Pancreas (tissue), 10 donors: ENCODE measurements around the gene MAN1A1. TPM values are rescaled to one million over a fixed set of nuclear protein-coding genes. Genes with fewer than 3 reads are reported as not detected.
A peak's percentile ranks its signal among the peaks of the same experiment; 100 is the strongest.

Source experiments
- ATAC-seq, 4 donors: fragments of 200-7000 bp; cut with Tn5 transposase; one replicate each; pipeline versions ENCODE4 v1.8.0 to v1.9.1; 2020; ENCODE audit warnings: mild to moderate bottlenecking in 4 of 4, moderate library complexity in 4 of 4
- DNase-seq, 6 donors: peaks; one replicate each; pipeline ENCODE4 v3.0.0-alpha.2; 2020
- FAIRE-seq: peaks from 2 replicates; lab custom pipeline; 2012; peaks lifted over from hg19 to GRCh38; lab: Jason Lieb, UNC
- H3K27ac ChIP-seq, 4 donors: fragments of 200-600 bp; sonication (generic); 1 replicate in 3 of 4; 2 replicates in 1 of 4; pipeline versions ENCODE4 v1.5.0 to v1.8.0; 2020
- H3K27me3 ChIP-seq, 4 donors: fragments of 200-600 bp; one replicate each; pipeline ENCODE4 v1.8.0; 2021
- H3K36me3 ChIP-seq, 3 donors: fragments of 200-600 bp; sonication (generic) in 1 of 3; one replicate each; pipeline versions ENCODE4 v1.5.0 to v1.8.0; 2020 to 2021
- H3K4me1 ChIP-seq, 3 donors: fragments of 200-600 bp; one replicate each; pipeline ENCODE4 v1.8.0; 2021
- H3K4me3 ChIP-seq, 4 donors: fragments of 200-600 bp; sonication (generic) in 2 of 4; one replicate each; pipeline versions ENCODE4 v1.5.0 to v1.8.0; 2020 to 2021
- H3K9me3 ChIP-seq, 4 donors: fragments of 200-600 bp; one replicate each; pipeline ENCODE4 v1.8.0; 2021
- CTCF ChIP-seq, 4 donors: fragments of 200-600 bp; sonication (generic) in 3 of 4; IDR thresholded peaks; one replicate each; pipeline versions ENCODE4 v1.5.0 to v1.8.0; 2021; ENCODE audit warnings: antibody characterized with exemption in 4 of 4
- WGBS, 2 donors: extraction: QIAGEN DNeasy Blood & Tissue Kit; methylation state at CpG; one replicate each; pipeline ENCODE4 v1.1.7; 2013; 5-methylcytosine and 5-hydroxymethylcytosine counted together
- intact Hi-C, 3 donors: fragments of 100-400 bp; cut with DNase I; formaldehyde crosslinking; loops; one replicate each; pipeline versions ENCODE4 v1.11.1 to v1.14.2; 2022
- polyA plus RNA-seq, 2 donors: library from polyadenylated mRNA; stranded (reverse); fragments of 200-250 nt; gene quantifications; one replicate each; pipeline ENCODE4 v1.2.3, GENCODE V29; 2013
- total RNA-seq, 6 donors: library from RNA; stranded (reverse); fragmentation: NEBNext Ultra II Directional in 4 of 6; extraction: Animal tissue kit (Norgen Biotek cat#: 25700) in 4 of 6; gene quantifications; one replicate each; pipeline versions ENCODE4 v1.2.1 to v1.2.4, GENCODE V29; 2021 to 2023
- donor health status: healthy with polysubstance abuse.
- donor health status: DM: no; HTN: no; CAD: no; lungs with moderate emphysema.
- donor health status: DM: no; HTN: no; CAD: no.
- donor health status: control.
- donor health status: control.
- donor health status: Bipolar disorder and iron deficiency.
- donor health status: DM: yes; HTN: yes; CAD: no.
- donor health status: DM: no; HTN: no; CAD: no.
- donor health status: DM: no; HTN: no; CAD: no.
- donor health status: DM: yes; HTN: yes; CAD: no.

The MAN1A1 gene
- total and polyA plus RNA-seq, 8 donors: 11.7 to 86.1 (median 30.7) TPM

- Histone ChIP-seq H3K27me3 (no peaks in the 10 kb centered on the region), H3K36me3 (no peaks in the 10 kb centered on the region), H3K27ac (peak overlapping the region in 3 of 4 donors; percentile 30 to 69 (median 34)), H3K9me3 (no peaks in the 10 kb centered on the region), H3K4me1 (peaks cover 0 to 5% (median 0%) of the 10 kb centered on the region in 3 donors), H3K4me3 (no peak overlapping the region)
- peak in 3 of 4 donors; percentile 55 to 73 (median 66) for ATAC-seq
- no peak for DNase-seq
- WGBS, 2 donors: 43 to 44% methylated on average over 2 of the region's 2 CpGs
- TF ChIP-seq CTCF (IDR thresholded peaks at IDR 0.05): no peak
- no peak for FAIRE-seq
- intact Hi-C loops: no loop called here
Observed at GRCh38 chr6:119162134-119162775, 187.3 kb downstream of the MAN1A1 start.

- Histone ChIP-seq H3K27ac (no peak overlapping the region), H3K36me3 (no peaks in the 10 kb centered on the region), H3K27me3 (no peaks in the 10 kb centered on the region), H3K9me3 (no peaks in the 10 kb centered on the region), H3K4me3 (no peak overlapping the region), H3K4me1 (peaks cover 0 to 5% (median 0%) of the 10 kb centered on the region in 3 donors)
- FAIRE-seq (no peak), DNase-seq (no peak), ATAC-seq (no peak)
- no peak for TF ChIP-seq CTCF (IDR thresholded peaks at IDR 0.05)
- intact Hi-C loops: no loop called here
- 79 to 84% methylated on average over 4 of the region's 4 CpGs for WGBS, 2 donors
Observed at GRCh38 chr6:119161438-119161837, 188.1 kb downstream of the MAN1A1 start.

GRCh38 chr6:119160911-119161310, 188.7 kb downstream of the MAN1A1 start:
- ATAC-seq (no peak), FAIRE-seq (no peak), DNase-seq (no peak)
- H3K36me3 ChIP-seq: no peaks in the 10 kb centered on the region
- no peaks in the 10 kb centered on the region for H3K27me3 ChIP-seq
- H3K9me3 ChIP-seq: no peaks in the 10 kb centered on the region
- no peak overlapping the region for H3K27ac ChIP-seq
- H3K4me1 ChIP-seq: peaks cover 0 to 5% (median 0%) of the 10 kb centered on the region in 3 donors
- TF ChIP-seq CTCF (IDR thresholded peaks at IDR 0.05): no peak
- WGBS, 2 donors: 77 to 82% methylated on average over 2 of the region's 2 CpGs
- intact Hi-C loops: no loop called here
- H3K4me3 ChIP-seq: no peak overlapping the region

- ATAC-seq (peak in 3 of 4 donors; percentile 67 to 81 (median 75)), DNase-seq (peak in 4 of 6 donors; percentile 18 to 25 (median 20)), FAIRE-seq (no peak)
- no peaks in the 10 kb centered on the region for H3K36me3 ChIP-seq
- H3K27ac ChIP-seq: no peak overlapping the region
- intact Hi-C loops: no loop called here
- 79 to 82% methylated on average over 9 of the region's 9 CpGs for WGBS, 2 donors
- peaks cover 0 to 5% (median 0%) of the 10 kb centered on the region in 3 donors for H3K4me1 ChIP-seq
- no peak for TF ChIP-seq CTCF (IDR thresholded peaks at IDR 0.05)
- no peaks in the 10 kb centered on the region for H3K27me3 ChIP-seq
- no peaks in the 10 kb centered on the region for H3K9me3 ChIP-seq
- no peak overlapping the region for H3K4me3 ChIP-seq
Observed at GRCh38 chr6:119158057-119158848, 191.3 kb downstream of the MAN1A1 start.

- no peak for TF ChIP-seq CTCF (IDR thresholded peaks at IDR 0.05)
- H3K27me3 ChIP-seq: no peaks in the 10 kb centered on the region
- H3K27ac ChIP-seq: no peak overlapping the region
- no peak overlapping the region for H3K4me3 ChIP-seq
- no peaks in the 10 kb centered on the region for H3K9me3 ChIP-seq
- H3K4me1 ChIP-seq: peaks cover 0 to 3% (median 0%) of the 10 kb centered on the region in 3 donors
- DNase-seq (no peak), ATAC-seq (no peak), FAIRE-seq (no peak)
- intact Hi-C loops: no loop called here
- H3K36me3 ChIP-seq: no peaks in the 10 kb centered on the region
- WGBS, 2 donors: 69 to 80% methylated on average over 3 of the region's 3 CpGs
Observed at GRCh38 chr6:119157506-119157815, 192.1 kb downstream of the MAN1A1 start.
